Left lung (tissue), 10 donors: ENCODE measurements around the gene MAP7D1. TPM values are rescaled to one million over a fixed set of nuclear protein-coding genes. Genes with fewer than 3 reads are reported as not detected.

Source experiments
- ATAC-seq: fragments of 200-7000 bp; cut with Tn5 transposase; one replicate; pipeline ENCODE4 v1.9.1; 2020; ENCODE audit warnings: moderate library complexity
- DNase-seq, 4 donors: peaks; one replicate each; pipeline ENCODE4 v3.0.0-alpha.2; 2013 to 2020
- H3K27ac ChIP-seq, 2 donors: fragments of 200-600 bp; sonication (generic) in 1 of 2; one replicate each; pipeline versions ENCODE4 v1.5.0 to v1.8.0; 2020 to 2021
- H3K27me3 ChIP-seq, 2 donors: fragments of 200-600 bp; sonication (generic) in 1 of 2; one replicate each; pipeline versions ENCODE4 v1.5.0 to v1.8.0; 2020 to 2021
- H3K36me3 ChIP-seq, 2 donors: fragments of 200-600 bp; sonication (generic) in 1 of 2; one replicate each; pipeline versions ENCODE4 v1.5.0 to v1.8.0; 2020 to 2021
- H3K4me1 ChIP-seq, 2 donors: fragments of 200-600 bp; one replicate each; pipeline ENCODE4 v1.8.0; 2021
- H3K4me3 ChIP-seq, 2 donors: fragments of 200-600 bp; sonication (generic) in 1 of 2; one replicate each; pipeline versions ENCODE4 v1.5.0 to v1.8.0; 2020 to 2021; ENCODE audit warnings: mild to moderate bottlenecking in 1 of 2
- H3K9me3 ChIP-seq, 2 donors: fragments of 200-600 bp; sonication (generic) in 1 of 2; one replicate each; pipeline versions ENCODE4 v1.5.0 to v1.8.0; 2020 to 2021
- CTCF ChIP-seq, 2 donors: fragments of 200-600 bp; sonication (generic) in 1 of 2; IDR thresholded peaks; one replicate each; pipeline versions ENCODE4 v1.5.0 to v1.8.0; 2021; ENCODE audit warnings: antibody characterized with exemption in 2 of 2
- intact Hi-C, 2 donors: fragments of 100-400 bp; cut with DNase I; formaldehyde crosslinking; loops; one replicate each; pipeline versions ENCODE4 v1.11.2 to v1.14.2; 2022
- polyA plus RNA-seq, 6 donors: library from polyadenylated mRNA; unstranded; fragments of 120-200 nt; gene quantifications; one replicate each; pipeline ENCODE4 v1.2.1, GENCODE V29; 2013; ENCODE audit not compliant: insufficient read length in 6 of 6
- total RNA-seq, 2 donors: library from RNA; stranded (reverse); fragmentation: NEBNext Ultra II Directional; extraction: Animal tissue kit (Norgen Biotek cat#: 25700); gene quantifications; one replicate each; pipeline ENCODE4 v1.2.1, GENCODE V29; 2021
- donor health status: DM: no; HTN: yes; CAD: no.
- donor health status: DM: no; HTN: no; CAD: no.

MAP7D1 gene
- total and polyA plus RNA-seq, 8 donors: 54.6 to 147 (median 79.7) TPM

- ATAC-seq: peak; percentile 22
- Histone ChIP-seq H3K4me3 (no peak overlapping the region), H3K27ac (no peak overlapping the region), H3K27me3 (no peaks in the 10 kb centered on the region), H3K9me3 (no peaks in the 10 kb centered on the region), H3K4me1 (peaks cover 14 to 21% of the 10 kb centered on the region in 2 donors), H3K36me3 (no peaks in the 10 kb centered on the region)
- TF ChIP-seq CTCF (IDR thresholded peaks at IDR 0.05): no peak
- intact Hi-C loops: no loop called here
- no peak for DNase-seq
These were observed 44.2 kb downstream of the MAP7D1 start for GRCh38 chr1:36199934-36200741.

- Histone ChIP-seq H3K4me1 (peaks cover 14 to 28% of the 10 kb centered on the region in 2 donors), H3K4me3 (no peak overlapping the region), H3K27ac (peak overlapping the region; percentile 53 to 81), H3K27me3 (no peaks in the 10 kb centered on the region), H3K9me3 (no peaks in the 10 kb centered on the region), H3K36me3 (no peaks in the 10 kb centered on the region)
- no peak for DNase-seq
- no peak for ATAC-seq
- intact Hi-C loops: no loop called here
- no peak for TF ChIP-seq CTCF (IDR thresholded peaks at IDR 0.05)
These were observed 47.1 kb downstream of the MAP7D1 start for GRCh38 chr1:36203027-36203553.

- Histone ChIP-seq H3K4me1 (peaks cover 14 to 28% of the 10 kb centered on the region in 2 donors), H3K4me3 (no peak overlapping the region), H3K27ac (peak overlapping the region; percentile 53 to 81), H3K27me3 (no peaks in the 10 kb centered on the region), H3K36me3 (no peaks in the 10 kb centered on the region), H3K9me3 (no peaks in the 10 kb centered on the region)
- DNase-seq (peak in 3 of 4 donors; percentile 52 to 85 (median 73)), ATAC-seq (peak; percentile 78)
- intact Hi-C loops: no loop called here
- TF ChIP-seq CTCF (IDR thresholded peaks at IDR 0.05): no peak
These were observed 47.8 kb downstream of the MAP7D1 start for GRCh38 chr1:36203554-36204346.

- peak in 1 of 4 donors; percentile 38 for DNase-seq
- ATAC-seq: no peak
- peaks cover 14 to 30% of the 10 kb centered on the region in 2 donors for H3K4me1 ChIP-seq
These were observed 48.5 kb downstream of the MAP7D1 start for GRCh38 chr1:36204347-36204909.

More at GRCh38 chr1:36204347-36204909, 48.5 kb downstream of the MAP7D1 start:
- no peak overlapping the region for H3K4me3 ChIP-seq
- H3K9me3 ChIP-seq: no peaks in the 10 kb centered on the region
- H3K36me3 ChIP-seq: no peaks in the 10 kb centered on the region
- no peaks in the 10 kb centered on the region for H3K27me3 ChIP-seq
- TF ChIP-seq CTCF (IDR thresholded peaks at IDR 0.05): no peak
- peak overlapping the region in 1 of 2 donors; percentile 81 for H3K27ac ChIP-seq
- intact Hi-C loops: no loop called here
